PC-9 (cell line): Measurements from ENCODE around the gene CIAPIN1.

Source experiments
- EZH2 ChIP-seq: fragments of 200-600 bp; sonication (generic); IDR thresholded peaks from 2 replicates; pipeline ENCODE4 v1.8.0; 2017; ENCODE audit warnings: antibody characterized with exemption, low read depth
- TF ChIP-seq, protein P1 (sequence below): fragments of 200-600 bp; sonication (generic); conservative IDR thresholded peaks from 2 replicates; pipeline ENCODE4 v1.6.1; 2017; ENCODE audit warnings: mixed run types, antibody characterized with exemption, mild to moderate bottlenecking, moderate library complexity

DNA sequence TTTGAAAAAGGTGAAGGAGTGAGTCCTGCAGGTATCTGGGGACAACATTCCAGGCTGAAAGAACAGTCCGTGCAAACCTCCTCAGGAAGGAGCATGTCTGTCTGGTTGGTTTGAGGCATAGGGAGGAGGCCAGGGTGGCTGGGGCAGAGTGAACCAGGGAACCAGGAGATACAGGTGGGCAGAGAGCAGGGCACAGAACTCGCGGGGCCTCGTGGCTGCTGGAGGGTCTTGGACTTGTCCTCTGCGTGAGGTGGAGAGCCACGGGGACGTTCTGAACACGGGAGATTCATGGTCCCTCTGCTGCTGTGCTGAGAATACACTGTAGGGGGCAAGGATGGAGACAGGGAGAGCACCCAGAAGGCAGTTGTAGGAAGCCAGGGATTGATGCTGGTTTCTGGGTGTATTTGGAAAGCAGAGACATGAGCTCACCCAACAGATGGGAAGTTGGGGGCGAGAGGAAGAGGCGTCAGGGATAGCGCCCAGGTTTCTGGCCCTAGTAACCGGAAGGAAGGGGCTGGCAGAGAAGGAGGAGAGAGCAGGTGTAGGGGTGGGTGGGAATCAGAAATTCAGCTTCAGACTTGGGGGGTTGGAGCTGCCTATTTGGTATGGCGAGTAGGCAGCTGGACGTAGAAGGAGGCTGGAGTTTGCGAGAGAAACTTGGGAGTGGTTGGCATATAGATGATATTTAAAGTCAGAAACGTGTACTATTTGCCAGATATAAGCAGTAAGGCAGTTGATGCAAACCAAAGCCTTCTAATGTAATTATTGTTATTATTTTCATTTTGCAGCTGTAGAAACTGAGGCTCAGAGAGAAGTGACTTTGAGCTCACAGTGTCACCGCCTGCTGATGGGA is 43.0 kb downstream of the CIAPIN1 start, which contains the start of gene CCL17:
- TF ChIP-seq, protein P1, sequence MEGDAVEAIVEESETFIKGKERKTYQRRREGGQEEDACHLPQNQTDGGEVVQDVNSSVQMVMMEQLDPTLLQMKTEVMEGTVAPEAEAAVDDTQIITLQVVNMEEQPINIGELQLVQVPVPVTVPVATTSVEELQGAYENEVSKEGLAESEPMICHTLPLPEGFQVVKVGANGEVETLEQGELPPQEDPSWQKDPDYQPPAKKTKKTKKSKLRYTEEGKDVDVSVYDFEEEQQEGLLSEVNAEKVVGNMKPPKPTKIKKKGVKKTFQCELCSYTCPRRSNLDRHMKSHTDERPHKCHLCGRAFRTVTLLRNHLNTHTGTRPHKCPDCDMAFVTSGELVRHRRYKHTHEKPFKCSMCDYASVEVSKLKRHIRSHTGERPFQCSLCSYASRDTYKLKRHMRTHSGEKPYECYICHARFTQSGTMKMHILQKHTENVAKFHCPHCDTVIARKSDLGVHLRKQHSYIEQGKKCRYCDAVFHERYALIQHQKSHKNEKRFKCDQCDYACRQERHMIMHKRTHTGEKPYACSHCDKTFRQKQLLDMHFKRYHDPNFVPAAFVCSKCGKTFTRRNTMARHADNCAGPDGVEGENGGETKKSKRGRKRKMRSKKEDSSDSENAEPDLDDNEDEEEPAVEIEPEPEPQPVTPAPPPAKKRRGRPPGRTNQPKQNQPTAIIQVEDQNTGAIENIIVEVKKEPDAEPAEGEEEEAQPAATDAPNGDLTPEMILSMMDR = no peak
- no peak for TF ChIP-seq EZH2
